ACHN (cell line): ENCODE results near the gene USB1.

ENCODE experiments used
- DNase-seq: peaks from one replicate; pipeline ENCODE4 v3.0.0-alpha.2; 2015
- in situ Hi-C: cut with HindIII; loops from 2 replicates; pipeline ENCODE4 v1.10.0; 2017; ENCODE audit warnings: low sequenced_read_pairs, low pct_ligation_motif_present, low pct_unique_long_range_greater_than_20kb

Gene USB1

DNA sequence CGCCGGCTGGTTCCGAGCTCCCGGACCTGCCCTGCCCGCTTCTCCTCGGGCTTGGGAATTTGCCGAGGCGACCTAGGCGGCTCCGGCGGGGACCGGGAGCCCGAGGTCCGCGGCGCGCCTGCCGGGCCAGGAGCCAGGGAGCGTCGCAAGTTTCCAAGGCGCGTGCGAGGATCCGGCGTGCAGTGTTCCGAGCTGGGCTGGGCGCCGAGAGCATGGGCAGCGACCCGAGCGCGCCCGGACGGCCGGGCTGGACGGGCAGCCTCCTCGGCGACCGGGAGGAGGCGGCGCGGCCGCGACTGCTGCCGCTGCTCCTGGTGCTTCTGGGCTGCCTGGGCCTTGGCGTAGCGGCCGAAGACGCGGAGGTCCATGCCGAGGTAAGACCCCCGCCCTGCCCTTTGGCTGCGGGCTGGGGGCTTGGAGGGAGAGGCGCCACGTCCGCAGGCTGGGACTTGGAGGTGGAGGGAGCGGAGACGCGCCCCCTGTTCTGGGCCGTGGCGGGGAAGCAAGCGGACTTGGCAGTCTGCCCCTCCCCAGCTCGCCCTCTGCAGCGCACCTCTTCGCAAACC, 25.0 kb downstream of the USB1 start:
- DNase-seq: peak; percentile 48
- in situ Hi-C loops: loop anchor here (10.0 kb wide), 1 partner anchor 99 kb away; the partner anchor contains the start of gene CFAP20

DNA sequence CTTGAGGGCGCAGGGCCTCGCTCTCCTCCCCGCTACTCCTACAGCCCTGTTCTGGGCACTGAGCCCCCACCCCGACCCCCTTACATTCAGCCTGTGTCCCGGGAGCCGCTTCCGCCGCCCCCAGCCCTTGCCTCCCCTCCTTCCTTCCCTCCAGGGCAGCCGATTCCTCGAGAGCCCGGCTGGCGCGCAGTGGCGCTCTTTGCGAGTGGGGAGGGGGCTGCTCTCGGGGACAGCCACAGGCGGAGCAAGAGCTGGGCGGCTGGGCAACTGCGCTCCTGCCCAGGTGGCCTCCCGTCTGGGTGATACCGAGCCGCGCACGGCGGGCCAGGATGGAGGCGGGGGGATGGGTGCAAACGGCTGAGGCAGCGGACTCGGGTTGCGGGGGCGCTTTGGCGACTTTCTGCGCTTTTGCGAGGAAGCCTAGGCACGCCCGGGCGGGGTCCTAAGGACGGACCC, 25.5 kb downstream of the USB1 start:
- in situ Hi-C loops: loop anchor here (10.0 kb wide), 1 partner anchor 98 kb away; the partner anchor contains the start of gene CFAP20
- DNase-seq: peak; percentile 13

DNA sequence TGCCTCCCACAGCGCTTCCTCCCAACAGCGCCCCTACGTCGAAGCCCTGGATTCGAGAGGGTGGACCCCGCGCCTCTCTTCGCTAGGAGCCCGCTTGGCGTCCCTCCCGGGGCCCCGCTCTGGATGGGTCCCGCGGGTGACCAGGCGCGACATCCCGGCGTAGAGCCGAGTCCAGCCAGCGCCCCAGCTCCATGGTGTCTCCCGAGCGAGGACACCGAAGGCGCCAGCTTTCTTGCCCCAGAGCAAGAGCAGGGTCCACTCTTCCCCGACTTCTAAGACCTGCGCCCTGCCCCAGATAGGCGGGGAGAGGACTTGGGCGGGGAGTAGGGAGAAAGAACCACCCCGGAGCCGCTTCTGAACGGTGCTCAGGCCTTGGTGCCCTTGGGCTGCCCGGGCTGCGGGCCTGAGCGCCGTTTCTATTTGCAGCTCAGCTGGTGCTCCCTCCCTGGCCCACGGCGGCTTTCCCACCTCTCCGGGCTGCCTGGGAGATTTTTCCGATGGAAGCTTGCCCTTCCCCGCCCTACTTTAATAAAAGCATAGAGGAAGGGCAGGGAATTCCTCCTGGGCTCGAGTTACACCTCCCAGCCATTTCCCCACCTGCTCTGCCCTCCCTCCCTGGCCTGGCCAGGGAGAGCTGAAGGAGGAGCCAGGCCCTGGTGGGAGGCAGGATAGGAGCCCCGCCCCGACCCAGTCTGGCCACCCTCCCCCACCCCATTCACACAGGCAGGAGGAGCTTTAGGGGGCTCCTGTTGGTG, 26.1 kb downstream of the USB1 start:
- DNase-seq: peak; percentile 75
- in situ Hi-C loops: loop anchor here (10.0 kb wide), 1 partner anchor 97 kb away; the partner anchor contains the start of gene CFAP20

DNA sequence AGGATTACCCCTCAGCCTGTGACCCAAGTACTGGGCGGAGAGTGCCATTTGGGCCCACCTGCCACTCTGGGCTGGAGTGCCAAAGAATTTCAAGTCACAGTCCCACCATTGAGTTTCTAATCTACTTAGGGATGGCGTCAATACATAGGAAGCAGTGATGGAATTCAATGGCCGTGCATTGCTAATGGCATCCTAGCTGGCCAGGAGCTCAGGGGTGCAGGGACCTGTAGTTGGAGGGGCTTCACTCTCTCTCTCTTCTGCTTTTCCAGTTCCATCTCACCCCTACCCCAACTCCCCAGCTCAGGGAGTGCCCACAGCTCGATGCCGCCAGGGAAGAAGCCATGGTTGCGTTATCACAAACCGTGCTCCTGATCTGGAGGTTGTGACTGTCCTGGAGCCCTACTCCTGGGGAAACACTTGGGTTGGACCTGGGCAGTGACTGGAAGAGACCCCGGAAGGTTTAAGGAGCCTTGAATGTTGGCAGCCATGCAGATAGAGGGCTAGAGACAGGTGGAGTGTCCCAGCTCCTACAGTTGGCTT, 26.8 kb downstream of the USB1 start:
- in situ Hi-C loops: loop anchor here (10.0 kb wide), 1 partner anchor 97 kb away; the partner anchor contains the start of gene CFAP20
- no peak for DNase-seq

DNA sequence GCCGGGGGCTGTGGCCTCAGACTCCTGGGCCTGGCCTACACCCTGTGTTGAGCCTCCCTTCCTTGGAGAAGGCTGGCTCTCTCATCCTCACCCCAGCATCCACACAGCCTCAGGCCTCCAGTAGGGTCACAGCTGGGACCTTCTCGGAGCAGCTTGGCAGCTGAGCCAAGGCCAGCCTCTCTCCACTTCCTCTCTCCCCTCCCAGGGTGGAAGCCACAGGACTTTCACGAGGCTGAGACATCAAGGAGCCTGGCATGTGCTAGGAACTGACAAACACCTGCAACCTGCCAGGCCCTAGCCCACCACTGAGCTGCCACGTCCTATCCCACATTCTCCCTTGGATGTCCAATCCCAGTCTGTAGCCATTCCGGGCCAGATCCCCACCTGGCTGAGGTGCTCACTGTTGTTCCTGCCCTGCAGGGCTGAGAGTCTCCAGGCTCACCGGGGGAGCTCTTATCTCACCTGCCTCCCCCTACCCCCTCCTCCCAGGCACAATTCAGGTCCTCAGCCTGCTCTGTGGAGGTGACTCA, 27.4 kb downstream of the USB1 start:
- in situ Hi-C loops: loop anchor here (10.0 kb wide), 1 partner anchor 96 kb away; the partner anchor contains the start of gene CFAP20
- DNase-seq: no peak

DNA sequence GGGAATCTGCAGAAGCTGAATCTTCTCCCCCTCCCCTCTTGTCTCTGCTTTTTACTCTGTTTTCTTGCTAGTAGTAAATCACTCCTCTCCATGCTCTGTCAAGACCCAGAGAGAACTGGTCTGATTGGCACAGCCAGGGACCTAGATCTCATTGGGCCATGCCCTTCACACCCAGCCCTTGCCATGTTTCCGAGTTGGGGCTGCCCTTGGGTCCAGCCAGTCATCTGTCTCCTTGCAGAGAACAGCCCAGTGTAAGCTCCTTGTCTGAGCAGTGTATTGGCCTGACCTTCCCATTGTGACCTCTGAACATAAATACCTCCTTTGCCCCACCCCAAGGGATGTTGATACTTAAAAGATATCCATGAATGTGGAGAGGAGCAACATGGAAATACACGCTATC, 28.2 kb downstream of the USB1 start:
- no peak for DNase-seq
- in situ Hi-C loops: loop anchor here (10.0 kb wide), 1 partner anchor 95 kb away; the partner anchor contains the start of gene CFAP20

DNA sequence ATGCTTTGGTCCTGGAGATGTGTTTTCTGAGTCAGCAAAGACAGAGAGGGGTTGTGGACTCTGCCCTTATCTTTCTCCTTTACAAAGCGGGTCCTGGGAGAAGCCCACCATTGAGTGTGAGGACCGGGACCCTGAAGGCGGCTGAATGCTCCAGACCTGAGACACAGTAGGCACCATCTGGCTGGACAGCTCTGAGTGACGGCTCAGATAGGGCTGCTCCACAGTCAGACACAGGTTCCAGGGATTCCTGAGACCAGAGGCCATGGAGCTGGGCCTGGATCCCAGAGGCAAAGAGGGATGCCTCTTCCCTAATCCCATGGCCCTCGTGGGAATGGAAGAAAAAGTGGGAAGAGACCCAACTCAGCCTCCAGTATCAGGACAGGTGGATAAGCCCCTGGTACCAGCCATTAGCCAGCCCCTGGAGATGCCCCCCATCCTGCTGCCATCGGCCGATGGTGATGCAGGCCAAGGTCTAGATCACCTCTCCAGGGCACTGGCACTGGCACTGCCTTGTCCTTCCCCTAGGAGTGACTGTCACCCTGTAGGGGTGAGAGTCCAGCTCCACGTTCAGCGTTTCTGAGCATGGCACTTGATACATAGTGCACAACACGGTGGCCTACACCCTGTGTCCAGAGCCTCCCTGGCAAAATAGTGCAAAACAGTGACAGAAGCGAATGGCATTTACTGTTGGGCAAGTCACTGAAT, 29.1 kb downstream of the USB1 start:
- DNase-seq: no peak
- in situ Hi-C loops: no loop called here

DNA sequence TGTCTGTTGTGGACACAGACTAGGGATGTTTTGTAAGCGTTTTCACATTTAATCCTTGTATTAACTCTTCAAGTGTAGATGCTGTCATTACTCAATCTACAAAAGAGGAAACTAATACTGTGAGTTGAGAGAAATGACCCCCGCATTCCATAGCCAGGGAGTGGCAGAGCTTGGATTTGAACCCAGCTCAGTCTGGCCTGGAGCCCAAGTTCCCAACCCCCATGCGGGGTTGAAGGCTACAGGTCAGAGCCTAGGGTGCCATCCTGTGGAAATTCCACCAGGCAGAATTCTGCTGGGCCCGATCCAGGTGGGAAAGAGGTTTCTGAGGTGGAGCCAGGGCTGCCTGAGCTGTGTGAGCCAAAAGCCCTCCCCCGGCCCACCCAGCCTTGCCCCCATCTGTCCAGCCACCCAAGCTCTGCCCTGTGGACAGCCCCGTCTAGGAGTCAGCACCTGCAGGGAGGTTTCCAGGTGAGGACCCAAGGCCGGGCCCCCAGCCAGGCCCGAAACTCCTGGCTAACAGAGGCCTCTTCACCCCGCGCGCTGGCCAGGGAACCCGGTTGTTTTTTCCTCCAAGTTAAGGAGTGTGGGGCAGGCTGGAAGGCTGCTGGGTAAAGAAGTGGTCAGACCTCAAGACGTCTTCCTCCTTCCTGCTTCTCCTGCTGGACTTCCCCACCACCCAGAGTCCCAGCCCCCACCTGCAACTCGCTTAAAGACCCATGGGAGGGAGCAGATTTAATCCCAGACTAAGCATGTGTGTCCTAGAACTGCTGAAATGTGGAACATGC, 30.0 kb downstream of the USB1 start:
- in situ Hi-C loops: no loop called here
- DNase-seq: no peak

DNA sequence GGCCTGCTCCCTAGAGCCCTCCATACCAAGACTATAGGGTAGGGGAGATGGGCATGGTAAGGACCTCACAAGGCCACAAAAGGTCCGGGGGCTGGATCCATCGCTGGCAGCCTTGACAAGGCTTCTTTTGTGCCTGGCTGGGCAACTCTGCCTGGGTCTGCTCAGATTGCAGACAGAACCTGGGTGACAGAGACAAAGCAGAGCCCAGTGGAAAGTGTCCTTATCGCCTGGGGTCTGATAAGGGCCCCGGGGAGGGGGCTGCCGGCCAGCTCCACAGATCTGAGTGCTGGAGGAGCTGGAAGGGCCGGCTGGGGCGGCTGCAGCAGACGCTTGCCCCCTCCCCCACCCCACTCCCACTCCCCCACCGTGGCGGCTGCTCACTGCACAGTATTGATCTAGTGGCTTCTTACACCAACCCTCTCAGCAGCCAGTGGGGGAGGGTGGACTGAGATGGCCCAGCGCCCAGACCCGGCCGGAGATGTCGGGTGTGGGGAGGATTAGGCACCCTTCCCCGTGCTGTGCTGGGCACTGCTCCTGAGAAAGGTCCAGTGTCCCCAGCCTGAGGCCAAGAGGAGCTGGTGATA, 31.6 kb downstream of the USB1 start:
- in situ Hi-C loops: no loop called here
- no peak for DNase-seq

DNA sequence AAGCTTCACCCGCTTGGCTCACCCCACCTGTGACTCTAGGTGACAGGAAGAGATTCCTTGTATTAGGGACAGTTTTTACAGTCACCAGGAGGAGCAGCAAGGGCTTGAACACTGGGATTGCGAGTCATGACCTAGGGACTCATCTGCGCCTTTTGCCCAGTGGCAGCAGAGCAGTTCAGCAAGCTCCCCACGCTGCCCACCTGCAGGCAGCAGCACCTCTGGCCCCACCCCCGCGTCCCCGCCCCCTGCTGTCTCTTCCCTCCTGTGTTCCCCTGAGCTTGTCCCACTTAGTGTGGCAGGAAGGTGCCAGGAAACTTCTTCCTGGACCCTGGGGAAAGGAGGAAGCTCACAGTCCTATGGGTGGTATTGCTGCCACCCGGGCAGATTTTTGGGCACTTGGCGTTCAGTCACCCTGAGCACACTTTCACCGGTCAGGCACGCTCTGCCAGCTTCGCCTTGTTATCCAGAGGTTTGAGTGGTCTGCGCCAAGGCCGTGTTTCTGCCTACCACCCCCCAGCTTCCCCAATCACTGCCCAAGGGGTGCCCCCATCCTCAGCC, 33.0 kb downstream of the USB1 start:
- in situ Hi-C loops: no loop called here
- DNase-seq: no peak

DNA sequence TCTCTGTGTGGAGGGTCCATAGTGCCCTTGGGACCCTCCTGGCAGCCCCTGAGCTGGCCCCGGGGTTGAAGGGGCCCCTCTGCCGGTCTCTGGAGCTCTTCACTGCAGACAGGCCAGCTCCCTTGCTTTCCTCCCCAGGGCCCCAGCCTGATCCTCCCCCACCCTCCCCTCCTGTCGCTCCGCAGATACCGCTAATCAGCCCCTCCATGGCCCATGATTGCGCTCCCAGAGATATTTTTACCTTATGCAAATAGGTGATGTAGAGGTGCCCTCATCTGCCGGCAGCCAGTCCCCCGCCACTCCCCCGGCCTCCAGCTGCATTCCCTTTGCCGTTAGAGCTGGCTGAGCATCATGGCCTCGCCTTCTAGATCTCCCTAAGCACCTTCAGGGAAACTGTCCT, 33.6 kb downstream of the USB1 start:
- no peak for DNase-seq

DNA sequence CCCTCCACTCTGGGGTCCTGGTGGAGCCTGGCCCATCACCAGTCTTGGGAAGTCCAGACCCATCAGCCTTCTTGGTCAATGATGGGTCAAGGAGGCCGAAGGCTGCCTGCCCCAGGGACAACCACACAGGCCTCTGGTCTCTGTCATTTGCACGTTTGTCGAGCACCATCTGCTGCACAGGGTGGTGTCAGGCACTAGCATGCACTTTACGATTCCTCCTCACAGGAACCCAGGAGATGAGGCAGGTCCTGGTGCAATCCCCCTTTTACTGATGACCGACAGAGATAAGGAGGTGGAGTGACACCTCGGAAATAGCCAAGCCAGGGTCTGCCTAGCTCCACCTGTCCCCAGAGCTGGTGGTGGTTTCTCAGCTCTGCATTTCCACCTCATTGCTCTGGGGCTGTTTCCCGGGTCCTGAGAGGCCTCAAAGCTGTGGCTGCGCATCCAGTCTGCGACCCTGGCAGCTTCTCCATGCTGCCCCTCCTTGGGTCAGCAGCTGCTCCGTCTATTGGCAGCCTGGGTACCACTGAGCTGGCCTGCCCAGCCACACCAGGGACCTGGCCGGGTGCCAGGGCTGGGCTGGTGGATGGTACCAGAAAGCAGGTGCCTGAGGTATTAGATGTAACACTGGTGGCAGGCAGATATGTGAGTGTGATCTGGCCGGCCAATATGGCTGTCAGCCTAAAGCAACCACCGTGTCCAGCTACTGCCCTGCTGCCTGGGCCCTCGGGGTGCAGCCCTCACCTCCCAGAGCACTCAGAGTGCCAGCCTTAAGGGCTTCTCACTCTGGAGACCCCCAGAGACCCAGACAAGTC, 34.4 kb downstream of the USB1 start:
- in situ Hi-C loops: no loop called here
- no peak for DNase-seq

More for the DNA sequence above, 33.6 kb downstream of the USB1 start:
- in situ Hi-C loops: no loop called here

DNA sequence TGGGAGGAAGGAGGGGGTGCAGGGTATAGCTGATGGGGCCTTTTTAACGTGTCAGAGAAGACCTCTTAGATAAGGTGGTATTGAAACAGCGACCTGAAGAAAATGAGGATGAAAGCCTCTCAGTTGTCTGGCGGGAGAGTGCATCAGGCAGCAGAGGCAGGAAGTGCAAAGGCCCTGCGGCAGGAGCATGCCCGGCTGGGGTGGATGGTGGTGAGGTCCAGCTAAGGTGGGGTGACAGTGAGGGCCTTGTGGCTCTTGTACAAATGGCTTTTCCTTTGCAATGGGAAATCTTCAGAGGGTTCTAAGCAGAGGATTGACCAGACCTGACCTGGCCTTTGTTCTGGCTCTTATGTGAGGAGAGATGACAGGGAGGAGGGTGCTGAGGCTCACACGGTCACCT, 35.7 kb downstream of the USB1 start:
- no peak for DNase-seq
- in situ Hi-C loops: no loop called here

DNA sequence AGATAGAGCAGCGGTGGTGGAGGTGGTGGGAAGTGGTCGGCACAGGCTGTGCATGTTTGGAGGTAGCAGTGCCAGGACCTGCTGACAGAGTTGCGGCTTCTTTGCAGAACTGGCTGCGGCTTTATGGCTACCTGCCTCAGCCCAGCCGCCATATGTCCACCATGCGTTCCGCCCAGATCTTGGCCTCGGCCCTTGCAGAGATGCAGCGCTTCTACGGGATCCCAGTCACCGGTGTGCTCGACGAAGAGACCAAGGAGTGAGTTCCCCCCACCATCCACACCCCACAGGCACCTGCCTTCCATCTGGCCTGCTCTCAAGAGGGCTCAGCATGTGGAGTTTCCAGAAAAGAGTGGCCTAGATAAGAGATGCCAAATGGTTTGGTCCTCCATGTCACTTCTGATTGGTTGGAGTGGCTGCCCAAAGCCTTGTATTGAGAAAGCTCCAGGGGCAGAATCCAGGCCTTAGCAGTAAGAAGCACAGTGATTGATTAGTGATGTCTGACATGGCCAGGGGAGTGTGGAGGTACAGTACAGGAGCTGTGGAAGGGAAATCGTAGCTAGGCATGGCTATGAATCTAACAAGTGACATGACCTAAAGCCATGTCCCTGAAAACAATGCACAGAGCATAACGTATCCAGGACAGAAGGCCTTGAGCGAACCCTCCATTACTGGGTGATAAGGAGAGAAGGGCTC, 36.3 kb downstream of the USB1 start:
- in situ Hi-C loops: no loop called here

DNA sequence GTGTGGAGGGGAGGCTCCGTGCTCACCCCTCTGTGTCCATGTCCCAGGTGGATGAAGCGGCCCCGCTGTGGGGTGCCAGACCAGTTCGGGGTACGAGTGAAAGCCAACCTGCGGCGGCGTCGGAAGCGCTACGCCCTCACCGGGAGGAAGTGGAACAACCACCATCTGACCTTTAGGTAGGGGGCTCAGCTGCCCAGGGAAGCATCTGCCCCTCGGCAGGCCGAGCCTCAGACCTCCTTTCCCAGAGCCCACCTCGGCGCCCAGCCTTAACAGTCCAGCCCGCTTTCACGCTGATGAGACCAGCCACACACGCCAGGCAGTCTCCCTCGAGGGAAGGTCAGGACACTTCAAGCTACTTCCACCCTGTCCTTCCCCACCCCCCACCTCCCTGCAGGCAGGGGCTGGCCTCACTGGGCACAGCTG, 37.0 kb downstream of the USB1 start:
- in situ Hi-C loops: no loop called here

More for the DNA sequence above, 36.3 kb downstream of the USB1 start:
- DNase-seq: no peak

DNA sequence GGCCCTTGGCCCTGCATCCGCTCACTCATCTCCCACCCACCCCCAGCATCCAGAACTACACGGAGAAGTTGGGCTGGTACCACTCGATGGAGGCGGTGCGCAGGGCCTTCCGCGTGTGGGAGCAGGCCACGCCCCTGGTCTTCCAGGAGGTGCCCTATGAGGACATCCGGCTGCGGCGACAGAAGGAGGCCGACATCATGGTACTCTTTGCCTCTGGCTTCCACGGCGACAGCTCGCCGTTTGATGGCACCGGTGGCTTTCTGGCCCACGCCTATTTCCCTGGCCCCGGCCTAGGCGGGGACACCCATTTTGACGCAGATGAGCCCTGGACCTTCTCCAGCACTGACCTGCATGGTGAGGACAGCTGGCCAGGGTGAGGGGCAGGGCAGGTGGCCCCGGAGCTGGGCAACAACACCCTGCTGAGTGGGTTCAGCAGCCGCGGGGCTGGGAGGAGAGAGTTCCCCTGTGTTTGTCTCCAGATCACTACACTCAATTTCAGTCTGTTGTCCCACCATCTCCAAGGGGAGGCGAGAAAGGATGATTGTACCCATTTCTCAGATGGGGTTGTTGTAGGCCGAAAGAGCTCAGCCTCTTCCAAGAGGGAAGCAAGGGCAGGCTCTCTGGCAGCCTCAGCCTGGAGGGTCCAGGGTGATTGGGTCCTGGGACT, 38.8 kb downstream of the USB1 start:
- in situ Hi-C loops: no loop called here
- DNase-seq: no peak

More for the DNA sequence above, 37.0 kb downstream of the USB1 start:
- no peak for DNase-seq
